DND-41 (cell line): ENCODE measurements around the gene ANKLE2.

Source experiments
- ATAC-seq: fragments of 200-7000 bp; cut with Tn5 transposase; 3 replicates; pipeline ENCODE4 v1.9.1; 2021; ENCODE audit warnings: low read depth; ENCODE audit not compliant: insufficient read depth
- DNase-seq: peaks from one replicate; pipeline ENCODE4 v3.0.0-alpha.2; 2020
- H2AFZ ChIP-seq: 2 replicates; pipeline ENCODE4 v1.6.0; 2012; ENCODE audit warnings: low read depth, low read length
- H3K27ac ChIP-seq: 2 replicates; pipeline ENCODE4 v1.5.1; 2012; ENCODE audit warnings: low read length, inconsistent platforms
- H3K27me3 ChIP-seq: fragments of 200-600 bp; sonication (generic); 2 replicates; pipeline ENCODE4 v1.6.0; 2012; ENCODE audit warnings: low read length, mild to moderate bottlenecking, inconsistent platforms; ENCODE audit not compliant: insufficient read depth, poor library complexity
- H3K36me3 ChIP-seq: 2 replicates; pipeline ENCODE4 v1.5.1; 2012; ENCODE audit warnings: low read length, inconsistent platforms; ENCODE audit not compliant: insufficient read depth
- H3K4me1 ChIP-seq: 2 replicates; pipeline ENCODE4 v1.5.1; 2012; ENCODE audit warnings: mild to moderate bottlenecking, low read length; ENCODE audit not compliant: insufficient read depth
- H3K4me2 ChIP-seq: 2 replicates; pipeline ENCODE4 v1.6.0; 2012; ENCODE audit warnings: mild to moderate bottlenecking, moderate library complexity, low read length, inconsistent platforms; ENCODE audit not compliant: insufficient read depth
- H3K4me3 ChIP-seq, 2 experiments: fragments of 200-600 bp in 1 of 2; shearing (Covaris generic) in 1 of 2; 2 replicates each; pipeline ENCODE4 v1.5.1; 2012 to 2016; ENCODE audit warnings: inconsistent platforms in 2 of 2, low read length in 2 of 2, mild to moderate bottlenecking in 2 of 2, low read depth in 1 of 2, moderate library complexity in 1 of 2
- H3K79me2 ChIP-seq: 2 replicates; pipeline ENCODE4 v1.6.0; 2012; ENCODE audit warnings: low read length, inconsistent platforms; ENCODE audit not compliant: insufficient read depth
- H3K9ac ChIP-seq: 2 replicates; pipeline ENCODE4 v1.6.0; 2012; ENCODE audit warnings: low read depth, mild to moderate bottlenecking, inconsistent platforms, low read length, moderate library complexity
- H3K9me3 ChIP-seq: 2 replicates; pipeline ENCODE4 v1.5.1; 2012; ENCODE audit warnings: low read length, moderate library complexity, mild to moderate bottlenecking, inconsistent platforms; ENCODE audit not compliant: insufficient read depth, severe bottlenecking
- H4K20me1 ChIP-seq: 2 replicates; pipeline ENCODE4 v1.6.0; 2012; ENCODE audit warnings: low read length; ENCODE audit not compliant: insufficient read depth
- EZH2 ChIP-seq: IDR thresholded peaks from 3 replicates; pipeline ENCODE4 v1.6.1; 2012; ENCODE audit warnings: borderline replicate concordance, low read depth, mild to moderate bottlenecking, moderate library complexity, low read length, inconsistent platforms; ENCODE audit not compliant: severe bottlenecking
- TF ChIP-seq, protein P1 (sequence below): IDR thresholded peaks from 2 replicates; pipeline ENCODE4 v1.5.1; 2012; ENCODE audit warnings: borderline replicate concordance, low read length, moderate library complexity, mild to moderate bottlenecking; ENCODE audit not compliant: poor library complexity, severe bottlenecking; ENCODE audit errors: extremely low read depth

The ANKLE2 gene

GRCh38 chr12:132747395-132747794, 14.2 kb downstream of the ANKLE2 start:
- H3K79me2 ChIP-seq, result peaks cover 71% of the 10 kb centered on the region
- no peak overlapping the region for H3K27ac ChIP-seq
- ATAC-seq (no peak), DNase-seq (no peak)
- no peak overlapping the region for H3K9ac ChIP-seq
- H2AFZ ChIP-seq, result no peak overlapping the region
- no peaks in the 10 kb centered on the region for H3K9me3 ChIP-seq
- no peak for TF ChIP-seq EZH2
- TF ChIP-seq, protein P1, sequence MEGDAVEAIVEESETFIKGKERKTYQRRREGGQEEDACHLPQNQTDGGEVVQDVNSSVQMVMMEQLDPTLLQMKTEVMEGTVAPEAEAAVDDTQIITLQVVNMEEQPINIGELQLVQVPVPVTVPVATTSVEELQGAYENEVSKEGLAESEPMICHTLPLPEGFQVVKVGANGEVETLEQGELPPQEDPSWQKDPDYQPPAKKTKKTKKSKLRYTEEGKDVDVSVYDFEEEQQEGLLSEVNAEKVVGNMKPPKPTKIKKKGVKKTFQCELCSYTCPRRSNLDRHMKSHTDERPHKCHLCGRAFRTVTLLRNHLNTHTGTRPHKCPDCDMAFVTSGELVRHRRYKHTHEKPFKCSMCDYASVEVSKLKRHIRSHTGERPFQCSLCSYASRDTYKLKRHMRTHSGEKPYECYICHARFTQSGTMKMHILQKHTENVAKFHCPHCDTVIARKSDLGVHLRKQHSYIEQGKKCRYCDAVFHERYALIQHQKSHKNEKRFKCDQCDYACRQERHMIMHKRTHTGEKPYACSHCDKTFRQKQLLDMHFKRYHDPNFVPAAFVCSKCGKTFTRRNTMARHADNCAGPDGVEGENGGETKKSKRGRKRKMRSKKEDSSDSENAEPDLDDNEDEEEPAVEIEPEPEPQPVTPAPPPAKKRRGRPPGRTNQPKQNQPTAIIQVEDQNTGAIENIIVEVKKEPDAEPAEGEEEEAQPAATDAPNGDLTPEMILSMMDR, result no peak
- peaks cover 39% of the 10 kb centered on the region for H4K20me1 ChIP-seq
- H3K27me3 ChIP-seq, result no peaks in the 10 kb centered on the region
- peaks cover 95% of the 10 kb centered on the region for H3K36me3 ChIP-seq
- no peak overlapping the region for H3K4me3 ChIP-seq
- no peak overlapping the region for H3K4me2 ChIP-seq
- H3K4me1 ChIP-seq, result no peaks in the 10 kb centered on the region

- peaks cover 95% of the 10 kb centered on the region for H3K36me3 ChIP-seq
- no peak overlapping the region for H3K4me3 ChIP-seq
- no peaks in the 10 kb centered on the region for H3K27me3 ChIP-seq
- H2AFZ ChIP-seq, result no peak overlapping the region
- H3K9ac ChIP-seq, result no peak overlapping the region
- no peak for TF ChIP-seq EZH2
- TF ChIP-seq, protein P1, result no peak
- H3K9me3 ChIP-seq, result no peaks in the 10 kb centered on the region
- H3K4me1 ChIP-seq, result no peaks in the 10 kb centered on the region
- H3K27ac ChIP-seq, result no peak overlapping the region
- ATAC-seq (0 out of 3 replicates have a peak, but pooled peaks have one; percentile 17), DNase-seq (no peak)
- peaks cover 66% of the 10 kb centered on the region for H3K79me2 ChIP-seq
- H3K4me2 ChIP-seq, result no peak overlapping the region
- H4K20me1 ChIP-seq, result peaks cover 41% of the 10 kb centered on the region
Measured at GRCh38 chr12:132746613-132747012, 15.0 kb downstream of the ANKLE2 start.

DNA sequence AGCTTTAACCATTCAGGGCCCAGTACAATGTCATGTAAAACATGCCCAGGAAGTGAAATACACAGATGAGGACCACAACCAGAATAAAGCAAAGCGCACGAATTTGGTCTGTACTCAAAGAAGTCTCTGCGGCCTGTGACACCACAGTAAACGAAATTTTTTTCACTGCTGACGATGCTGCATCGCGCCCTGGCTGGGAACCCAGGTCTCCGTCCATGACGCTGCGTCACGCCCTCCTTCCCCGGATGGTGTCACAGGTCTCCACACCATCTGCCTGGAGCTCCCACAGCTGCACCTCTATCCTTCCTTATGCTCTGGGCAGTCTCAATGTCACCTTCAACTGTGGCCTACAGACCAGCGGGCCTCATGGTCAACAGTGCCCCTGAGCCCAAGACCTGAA, 17.8 kb downstream of the ANKLE2 start:
- H3K4me1 ChIP-seq, result no peaks in the 10 kb centered on the region
- DNase-seq (no peak), ATAC-seq (no peak)
- no peak overlapping the region for H3K4me3 ChIP-seq
- TF ChIP-seq EZH2, result no peak
- TF ChIP-seq, protein P1, result no peak
- H3K27ac ChIP-seq, result no peak overlapping the region
- no peaks in the 10 kb centered on the region for H3K27me3 ChIP-seq
- H3K79me2 ChIP-seq, result peaks cover 67% of the 10 kb centered on the region
- H2AFZ ChIP-seq, result no peak overlapping the region
- no peak overlapping the region for H3K4me2 ChIP-seq
- H3K9me3 ChIP-seq, result no peaks in the 10 kb centered on the region
- peaks cover 49% of the 10 kb centered on the region; the same call in 1 of the 2 replicates for H4K20me1 ChIP-seq
- H3K36me3 ChIP-seq, result peaks cover 98% of the 10 kb centered on the region
- H3K9ac ChIP-seq, result no peak overlapping the region

GRCh38 chr12:132741620-132742019, 20.0 kb downstream of the ANKLE2 start:
- TF ChIP-seq, protein P1, result no peak
- TF ChIP-seq EZH2, result no peak
- ATAC-seq, result no peak
- H3K79me2 ChIP-seq, result peaks cover 51% of the 10 kb centered on the region
- H3K36me3 ChIP-seq, result peaks cover 93% of the 10 kb centered on the region
- no peak overlapping the region for H2AFZ ChIP-seq
- no peak overlapping the region for H3K9ac ChIP-seq
- H3K9me3 ChIP-seq, result no peaks in the 10 kb centered on the region
- H3K4me2 ChIP-seq, result no peak overlapping the region
- no peak overlapping the region for H3K4me3 ChIP-seq
- H4K20me1 ChIP-seq, result peaks cover 52% of the 10 kb centered on the region; the same call in 1 of the 2 replicates
- no peak overlapping the region for H3K27ac ChIP-seq
- no peaks in the 10 kb centered on the region for H3K4me1 ChIP-seq
- no peak for DNase-seq
- H3K27me3 ChIP-seq, result no peaks in the 10 kb centered on the region
